ENCODE results near the gene PTPRU.

Gene PTPRU

DNA sequence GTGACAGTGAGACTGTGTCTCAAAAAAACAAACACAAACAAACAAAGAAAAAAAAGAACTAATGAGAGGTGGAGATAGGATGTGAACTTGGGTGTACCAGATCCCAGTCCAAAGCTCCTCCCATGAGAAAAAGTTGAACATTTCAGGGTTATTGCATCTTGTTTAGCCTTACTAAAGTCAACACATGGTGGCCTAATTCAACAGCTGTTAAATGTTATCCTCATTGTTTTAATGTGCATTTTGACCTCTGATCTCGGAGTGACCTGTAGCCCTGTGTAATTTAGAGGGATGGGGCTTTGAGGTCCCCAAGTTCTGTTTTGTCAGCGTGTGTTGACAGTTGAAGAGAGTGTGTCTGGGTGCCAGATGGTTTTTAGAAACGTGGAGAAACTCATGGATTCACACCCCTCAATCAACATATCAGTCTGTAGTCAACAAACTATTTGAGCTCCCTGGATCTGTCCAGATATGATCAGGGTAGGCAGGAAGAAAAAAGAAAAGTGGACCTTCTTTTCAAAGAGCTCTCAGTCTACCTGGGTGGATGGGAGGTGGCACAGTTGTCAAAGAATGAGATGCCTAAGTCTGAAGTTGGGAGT is 34.7 kb downstream of the PTPRU start:
- no peak for DNase-seq

DNA sequence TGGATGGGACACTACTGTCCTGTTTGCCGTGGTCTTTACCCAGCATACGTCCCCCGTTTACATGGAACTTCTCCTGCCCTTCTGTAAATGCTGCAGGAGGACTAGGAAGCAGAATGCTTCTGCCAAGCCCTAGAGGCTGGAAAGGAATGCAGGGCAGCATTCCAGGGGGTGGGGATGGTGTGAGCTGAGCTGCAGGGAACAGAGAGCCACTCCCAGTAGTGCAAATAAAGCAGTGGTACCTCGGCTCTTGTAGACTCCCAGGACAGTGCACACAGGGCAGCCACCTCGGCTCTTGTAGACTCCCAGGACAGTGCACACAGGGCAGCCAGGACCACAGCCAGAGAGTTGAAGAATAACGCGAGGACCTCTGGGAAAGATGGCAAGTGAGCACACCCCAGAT is 35.4 kb downstream of the PTPRU start:
- DNase-seq = no peak

- DNase-seq = no peak
Observed at GRCh38 chr1:29272147-29272907, 36.0 kb downstream of the PTPRU start.

DNA sequence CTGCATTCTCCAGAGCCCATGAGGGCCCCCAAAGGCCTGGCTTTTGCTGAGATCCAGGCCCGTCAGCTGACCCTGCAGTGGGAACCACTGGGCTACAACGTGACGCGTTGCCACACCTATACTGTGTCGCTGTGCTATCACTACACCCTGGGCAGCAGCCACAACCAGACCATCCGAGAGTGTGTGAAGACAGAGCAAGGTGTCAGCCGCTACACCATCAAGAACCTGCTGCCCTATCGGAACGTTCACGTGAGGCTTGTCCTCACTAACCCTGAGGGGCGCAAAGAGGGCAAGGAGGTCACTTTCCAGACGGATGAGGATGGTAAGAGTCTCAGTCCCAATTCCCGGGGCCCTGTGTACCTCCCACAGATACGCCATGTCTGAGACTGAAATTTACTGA is 39.1 kb downstream of the PTPRU start:
- no peak for DNase-seq

GRCh38 chr1:29278124-29278523 is 41.8 kb downstream of the PTPRU start:
- DNase-seq = no peak

DNA sequence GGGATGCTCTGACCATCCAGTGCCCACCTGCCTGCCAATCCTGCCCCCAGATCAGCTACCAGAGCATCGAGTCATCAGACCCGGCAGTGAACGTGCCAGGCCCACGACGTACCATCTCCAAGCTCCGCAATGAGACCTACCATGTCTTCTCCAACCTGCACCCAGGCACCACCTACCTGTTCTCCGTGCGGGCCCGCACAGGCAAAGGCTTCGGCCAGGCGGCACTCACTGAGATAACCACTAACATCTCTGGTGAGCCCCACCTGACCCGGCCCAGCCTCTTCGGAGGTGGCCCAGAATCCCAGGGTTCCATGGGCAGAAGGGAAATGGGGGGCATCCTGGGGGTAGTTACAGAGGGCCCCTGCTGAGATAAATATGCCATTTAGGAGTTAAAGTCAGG is 43.1 kb downstream of the PTPRU start:
- no peak for DNase-seq

DNA sequence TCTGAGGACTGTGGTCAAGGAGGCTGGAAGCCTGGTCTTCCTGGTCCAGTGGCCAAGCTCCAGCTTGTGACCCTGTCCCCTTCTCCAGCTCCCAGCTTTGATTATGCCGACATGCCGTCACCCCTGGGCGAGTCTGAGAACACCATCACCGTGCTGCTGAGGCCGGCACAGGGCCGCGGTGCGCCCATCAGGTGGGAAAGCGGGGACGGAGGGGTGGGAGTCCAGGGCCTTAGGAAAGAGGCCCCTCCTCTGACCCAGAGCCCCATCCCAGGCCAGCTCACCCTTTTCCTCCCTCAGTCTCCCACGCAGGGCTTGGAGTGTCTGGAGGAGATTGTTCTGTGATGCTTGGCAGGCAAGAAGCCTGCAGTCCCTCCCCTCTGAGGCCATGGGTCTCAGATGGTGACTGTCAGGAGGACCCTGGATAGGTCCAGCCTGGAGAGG is 43.6 kb downstream of the PTPRU start:
- DNase-seq = no peak

- DNase-seq = no peak
Observed at GRCh38 chr1:29280409-29281131, 44.2 kb downstream of the PTPRU start.

- DNase-seq = no peak
Observed at GRCh38 chr1:29281571-29281970, 45.2 kb downstream of the PTPRU start.

DNA sequence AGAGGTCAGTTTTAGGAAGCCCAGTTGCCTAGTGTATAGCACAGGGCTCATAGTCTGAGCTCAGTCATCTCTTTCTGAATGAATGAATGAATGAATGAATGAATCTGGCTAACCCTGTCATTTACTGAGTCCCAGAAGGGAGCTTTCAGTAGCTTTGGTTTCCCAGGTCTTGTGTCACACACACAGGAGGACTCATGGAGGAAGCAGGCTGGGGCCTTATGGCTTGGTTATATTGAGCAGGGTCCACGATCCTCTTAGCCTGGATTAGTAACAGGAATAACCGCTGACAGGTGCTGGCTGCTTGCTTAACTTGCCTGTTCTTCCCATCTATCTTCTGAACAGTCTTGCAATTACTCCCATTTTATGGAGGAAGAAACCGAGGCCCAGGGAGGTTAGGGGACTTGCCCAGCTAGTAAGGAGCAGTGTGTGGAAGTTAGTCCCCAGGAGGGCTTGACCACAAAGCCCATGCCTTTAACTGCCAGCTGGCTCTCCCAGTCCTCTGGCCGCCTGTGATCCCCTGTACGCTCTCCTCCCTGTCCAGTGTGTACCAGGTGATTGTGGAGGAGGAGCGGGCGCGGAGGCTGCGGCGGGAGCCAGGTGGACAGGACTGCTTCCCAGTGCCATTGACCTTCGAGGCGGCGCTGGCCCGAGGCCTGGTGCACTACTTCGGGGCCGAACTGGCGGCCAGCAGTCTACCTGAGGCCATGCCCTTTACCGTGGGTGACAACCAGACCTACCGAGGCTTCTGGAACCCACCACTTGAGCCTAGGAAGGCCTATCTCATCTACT is 46.0 kb downstream of the PTPRU start:
- no peak for DNase-seq

DNA sequence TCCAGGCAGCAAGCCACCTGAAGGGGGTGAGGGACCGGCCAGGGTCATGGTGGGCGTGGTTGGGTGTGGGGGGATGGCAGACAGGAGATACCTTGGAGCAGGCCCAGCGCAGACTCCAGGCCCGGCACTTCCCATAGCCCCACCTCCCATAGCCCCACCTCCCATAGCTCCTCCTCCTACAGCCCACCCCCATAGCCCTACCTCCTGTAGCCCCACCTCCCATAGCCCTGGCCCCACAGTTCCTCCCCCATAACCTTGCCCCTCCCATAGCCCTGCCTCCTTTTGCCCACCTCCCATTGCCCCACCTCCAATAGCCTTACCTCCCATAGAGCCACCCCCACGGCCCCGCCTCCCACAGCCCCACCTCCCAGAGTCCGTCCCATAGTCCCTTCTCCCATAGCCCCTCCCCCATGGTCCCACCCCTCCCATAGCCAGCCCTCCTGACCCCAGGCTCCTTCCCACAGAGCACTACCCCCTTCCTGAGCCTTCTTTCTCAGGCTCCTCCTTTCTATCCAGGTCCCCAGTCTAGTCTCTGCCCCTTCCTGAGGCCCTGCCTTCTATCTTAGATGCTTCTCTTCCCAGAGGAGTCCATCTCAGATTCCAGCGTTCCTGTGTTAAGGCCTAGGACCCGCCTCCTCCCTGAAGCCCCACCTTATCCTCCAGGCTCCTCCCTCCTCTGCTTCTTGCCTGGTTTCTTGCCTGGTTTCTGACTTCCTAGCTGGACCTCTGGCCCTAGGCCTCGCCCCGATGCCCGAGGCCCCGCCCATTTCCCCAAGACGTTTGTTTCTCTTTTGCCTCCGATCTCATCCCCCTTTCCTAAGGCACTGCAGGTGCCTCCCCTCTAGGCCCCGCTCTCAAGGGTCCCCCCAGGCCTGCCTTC is 46.8 kb downstream of the PTPRU start:
- peak; percentile 46 for DNase-seq

- DNase-seq = no peak
Observed at GRCh38 chr1:29283804-29284195, 47.5 kb downstream of the PTPRU start.

- DNase-seq = no peak
Observed at GRCh38 chr1:29284286-29284960, 48.1 kb downstream of the PTPRU start.

- no peak for DNase-seq
Observed at GRCh38 chr1:29284961-29285560, 48.7 kb downstream of the PTPRU start.

DNA sequence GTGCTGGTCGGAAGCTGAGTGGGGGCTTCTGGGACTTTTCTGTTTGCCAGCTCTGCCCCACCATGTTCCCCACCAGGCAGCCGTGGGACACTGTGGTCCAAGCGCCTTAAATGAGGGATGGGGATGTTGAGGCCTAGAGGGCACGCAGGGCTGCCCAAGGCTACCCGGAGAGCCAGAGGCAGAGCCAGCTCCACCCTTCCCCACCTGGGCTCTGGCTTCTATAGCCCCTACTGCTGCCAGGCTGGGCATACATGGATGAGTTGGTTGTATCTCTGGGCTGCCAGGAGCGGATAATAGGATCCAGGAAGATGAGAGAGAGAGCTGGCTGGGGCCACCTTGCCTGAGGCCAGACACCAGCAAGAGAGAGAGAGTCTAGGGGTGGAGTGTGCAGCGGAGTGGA is 49.4 kb downstream of the PTPRU start:
- DNase-seq = no peak

GRCh38 chr1:29286194-29286767 is 50.0 kb downstream of the PTPRU start:
- DNase-seq = no peak

DNA sequence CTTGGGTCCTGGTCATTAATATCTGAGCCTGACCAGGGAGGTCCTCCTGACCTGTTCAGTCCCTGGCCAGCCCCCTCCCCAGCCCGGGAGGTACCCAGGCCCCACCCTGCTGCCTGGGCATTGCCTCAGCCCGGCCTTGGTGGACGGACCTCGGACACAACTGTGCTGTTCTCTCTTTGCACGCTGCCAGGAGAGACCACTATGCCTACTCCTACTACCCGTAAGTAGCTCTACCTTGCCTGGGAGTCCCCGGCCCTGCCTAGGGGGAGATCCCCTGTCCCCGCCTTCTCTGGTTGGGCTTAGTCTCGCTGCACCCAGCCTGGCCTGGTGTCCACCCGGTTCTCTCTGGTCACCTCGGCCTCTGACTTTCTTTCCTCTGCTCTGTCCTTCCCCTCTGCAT is 53.2 kb downstream of the PTPRU start:
- no peak for DNase-seq

DNA sequence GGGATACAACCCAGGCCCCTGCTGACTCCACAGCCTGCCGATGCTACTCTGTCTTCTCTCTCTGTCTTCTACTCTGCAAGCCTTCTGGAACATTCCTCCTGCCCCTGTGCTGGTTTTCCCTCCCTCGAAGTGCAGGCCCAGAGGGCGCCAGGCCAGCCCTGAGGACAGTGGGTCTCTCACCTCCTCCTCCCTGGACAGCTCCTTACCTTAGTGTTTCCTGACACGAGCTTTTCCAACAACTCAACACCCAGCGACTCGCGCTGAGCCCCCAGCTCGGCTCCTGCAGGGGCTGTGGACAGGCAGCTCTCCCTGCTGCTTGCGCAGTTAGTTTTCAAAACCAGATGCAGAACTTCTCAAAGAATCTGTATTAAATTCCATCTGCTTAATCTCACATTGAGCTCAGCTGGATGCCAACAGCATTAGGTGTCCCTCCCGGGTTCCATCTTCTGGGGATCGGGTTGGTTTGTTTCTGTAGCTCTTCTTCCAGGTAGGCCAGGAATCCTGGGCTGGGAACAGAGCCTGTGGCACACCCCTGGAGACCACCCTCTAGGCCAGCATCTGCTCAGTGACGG is 54.2 kb downstream of the PTPRU start:
- DNase-seq = no peak

GRCh38 chr1:29291756-29292155 is 55.4 kb downstream of the PTPRU start:
- DNase-seq = no peak

GRCh38 chr1:29292344-29292743 is 56.0 kb downstream of the PTPRU start:
- DNase-seq = no peak

DNA sequence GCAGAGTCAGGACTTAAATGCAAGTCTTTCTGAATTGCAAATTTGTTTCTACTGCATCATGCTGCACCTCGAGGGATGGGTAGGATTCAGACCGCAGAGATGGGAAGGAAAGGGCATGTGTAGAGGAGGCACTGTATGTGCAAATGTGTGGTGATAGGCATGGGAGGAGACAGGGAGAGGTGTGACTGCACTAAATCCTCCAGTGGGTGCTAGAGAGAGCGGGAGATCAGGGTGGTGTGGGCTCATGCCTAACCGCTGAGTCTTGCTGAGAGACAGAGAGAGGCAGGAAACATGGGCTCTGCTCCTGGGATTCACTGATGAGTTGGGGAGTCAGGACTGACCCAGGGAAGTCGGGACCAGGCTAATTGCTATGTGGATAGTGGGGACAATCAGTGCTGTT is 61.1 kb downstream of the PTPRU start:
- no peak for DNase-seq

All from suppressor macrophage treated with lipopolysaccharide for 4 hours (primary cell).